Keratinocyte (primary cell): ENCODE data around the gene TUBB4B. TPM values are rescaled to one million over a fixed set of nuclear protein-coding genes. Genes with fewer than 3 reads are reported as not detected.

Experiments used
- DNase-seq: peaks from one replicate; pipeline ENCODE4 v3.0.0-alpha.2; 2011; ENCODE audit warnings: low read depth, missing footprints, low spot score
- FAIRE-seq: peaks from 2 replicates; lab custom pipeline; 2011; peaks lifted over from hg19 to GRCh38; lab: Jason Lieb, UNC
- H2AFZ ChIP-seq: 2 replicates; pipeline ENCODE4 v1.6.0; 2012; ENCODE audit warnings: low read length, control low read depth, inconsistent platforms; ENCODE audit not compliant: control insufficient read depth
- H3K27ac ChIP-seq: 2 replicates; pipeline ENCODE4 v1.5.1; 2011; ENCODE audit warnings: low read length; ENCODE audit not compliant: control insufficient read depth, insufficient read depth
- H3K27me3 ChIP-seq: 3 replicates; pipeline ENCODE4 v1.6.0; 2011; ENCODE audit warnings: low read length; ENCODE audit not compliant: control insufficient read depth, insufficient read depth; ENCODE audit errors: extremely low read depth
- H3K36me3 ChIP-seq, 2 experiments: 2 replicates in 1 of 2; 3 replicates in 1 of 2; pipeline ENCODE4 v1.5.1; 2011; ENCODE audit warnings: low read length in 2 of 2, mild to moderate bottlenecking in 1 of 2; ENCODE audit not compliant: control insufficient read depth in 2 of 2, insufficient read depth in 2 of 2; ENCODE audit errors: extremely low read depth in 1 of 2
- H3K4me1 ChIP-seq: 3 replicates; pipeline ENCODE4 v1.5.1; 2011; ENCODE audit warnings: low read length; ENCODE audit not compliant: control insufficient read depth, insufficient read depth; ENCODE audit errors: extremely low read depth
- H3K4me2 ChIP-seq: 3 replicates; pipeline ENCODE4 v1.6.0; 2011; ENCODE audit warnings: low read depth, low read length; ENCODE audit not compliant: control insufficient read depth, insufficient read depth; ENCODE audit errors: extremely low read depth
- H3K4me3 ChIP-seq, 3 experiments: fragments of 200-600 bp in 1 of 3; sonication (generic) in 1 of 3; 2 replicates in 2 of 3; 3 replicates in 1 of 3; pipeline ENCODE4 v1.5.1; 2011 to 2016; ENCODE audit warnings: low read length in 3 of 3, mild to moderate bottlenecking in 3 of 3, control low read depth in 2 of 3, inconsistent platforms in 1 of 3, low read depth in 1 of 3, mixed read lengths in 1 of 3, mixed run types in 1 of 3, moderate library complexity in 1 of 3; ENCODE audit not compliant: control insufficient read depth in 2 of 3, insufficient read depth in 2 of 3; ENCODE audit errors: extremely low read depth in 1 of 3
- H3K79me2 ChIP-seq: 2 replicates; pipeline ENCODE4 v1.6.0; 2012; ENCODE audit warnings: low read length; ENCODE audit not compliant: control insufficient read depth, insufficient read depth
- H3K9ac ChIP-seq: 3 replicates; pipeline ENCODE4 v1.6.0; 2011; ENCODE audit warnings: low read length; ENCODE audit not compliant: control insufficient read depth, insufficient read depth; ENCODE audit errors: extremely low read depth
- H3K9me1 ChIP-seq: 3 replicates; pipeline ENCODE4 v1.6.0; 2011; ENCODE audit warnings: low read length; ENCODE audit not compliant: control insufficient read depth, insufficient read depth; ENCODE audit errors: extremely low read depth
- H3K9me3 ChIP-seq: 2 replicates; pipeline ENCODE4 v1.5.1; 2012; ENCODE audit warnings: low read depth, low read length; ENCODE audit not compliant: control insufficient read depth
- H4K20me1 ChIP-seq: 3 replicates; pipeline ENCODE4 v1.6.0; 2011; ENCODE audit warnings: low read length; ENCODE audit not compliant: control insufficient read depth, insufficient read depth; ENCODE audit errors: extremely low read depth
- EZH2 ChIP-seq: IDR thresholded peaks from one replicate; pipeline ENCODE4 v1.6.1; 2012; ENCODE audit warnings: inconsistent platforms, mild to moderate bottlenecking, low read length, moderate library complexity
- dilution Hi-C: fragments of 300-500 bp; cut with MboI; formaldehyde crosslinking; loops from one replicate; pipeline ENCODE4 v1.7.0; 2020; ENCODE audit warnings: low sequenced_read_pairs; ENCODE audit not compliant: extremely low pct_ligation_motif_present
- polyA plus RNA-seq, 5 experiments: library from polyadenylated mRNA; depleted of rRNA in 3 of 5; stranded (reverse) in 3 of 5; stranded (forward) in 1 of 5; unstranded in 1 of 5; fragments of >200 nt; gene quantifications; 1 replicate in 1 of 5; 2 replicates in 3 of 5; 3 replicates in 1 of 5; pipeline versions ENCODE4 v1.2.1 to v1.2.3, GENCODE V29; 2011 to 2012; ENCODE audit warnings: missing spikeins in 2 of 5, low read depth in 1 of 5, low replicate concordance in 1 of 5
- TF ChIP-seq, protein P1 (sequence below), 3 experiments: IDR thresholded peaks in 1 of 3; conservative IDR thresholded peaks in 1 of 3; optimal IDR thresholded peaks in 1 of 3; 2 replicates in 2 of 3; 3 replicates in 1 of 3; pipeline versions ENCODE3 to v1.5.1; 2011; ENCODE audit warnings: low read length in 3 of 3, mild to moderate bottlenecking in 3 of 3, moderate library complexity in 2 of 3, control low read depth in 1 of 3, inconsistent platforms in 1 of 3; ENCODE audit not compliant: insufficient read depth in 2 of 3; ENCODE audit errors: extremely low read depth in 1 of 3

TUBB4B gene
- polyA plus RNA-seq, 1 donor (not counting 4 experiments of a cell fraction or from before 2014, with no cell fraction given): 440 TPM

DNA sequence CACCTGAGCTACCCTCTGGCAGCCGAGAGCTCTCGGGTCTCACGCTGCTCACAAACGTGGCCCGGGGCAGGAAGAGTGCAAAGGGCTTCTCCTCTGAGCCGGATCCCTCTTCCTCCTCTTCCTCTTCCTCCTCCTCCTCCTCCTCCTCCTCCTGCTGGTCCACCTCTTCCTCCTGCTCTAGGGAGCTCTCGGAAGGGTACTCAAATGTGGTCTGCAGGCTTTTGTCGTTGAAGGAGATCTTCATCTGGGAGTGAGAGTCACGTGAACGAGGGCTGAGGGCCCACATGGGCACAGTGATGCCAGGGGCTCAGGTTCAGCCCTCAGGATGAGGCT is 48.7 kb upstream of the TUBB4B start:
- Histone ChIP-seq H3K9me3 (no peaks in the 10 kb centered on the region), H3K4me2 (no peak overlapping the region), H3K79me2 (peaks cover 27% of the 10 kb centered on the region), H2AFZ (no peak overlapping the region), H4K20me1 (peaks cover 5% of the 10 kb centered on the region), H3K4me1 (peaks cover 30% of the 10 kb centered on the region), H3K4me3 (no peak overlapping the region), H3K27ac (no peak overlapping the region), H3K27me3 (peaks cover 3% of the 10 kb centered on the region), H3K9me1 (peaks cover 3% of the 10 kb centered on the region), H3K36me3 (peaks cover 9 to 13% of the 10 kb centered on the region in 2 experiments), H3K9ac (no peak overlapping the region)
- DNase-seq: no peak
- FAIRE-seq: no peak
- dilution Hi-C loops: no loop called here
- no peak for TF ChIP-seq EZH2
- TF ChIP-seq, protein P1, sequence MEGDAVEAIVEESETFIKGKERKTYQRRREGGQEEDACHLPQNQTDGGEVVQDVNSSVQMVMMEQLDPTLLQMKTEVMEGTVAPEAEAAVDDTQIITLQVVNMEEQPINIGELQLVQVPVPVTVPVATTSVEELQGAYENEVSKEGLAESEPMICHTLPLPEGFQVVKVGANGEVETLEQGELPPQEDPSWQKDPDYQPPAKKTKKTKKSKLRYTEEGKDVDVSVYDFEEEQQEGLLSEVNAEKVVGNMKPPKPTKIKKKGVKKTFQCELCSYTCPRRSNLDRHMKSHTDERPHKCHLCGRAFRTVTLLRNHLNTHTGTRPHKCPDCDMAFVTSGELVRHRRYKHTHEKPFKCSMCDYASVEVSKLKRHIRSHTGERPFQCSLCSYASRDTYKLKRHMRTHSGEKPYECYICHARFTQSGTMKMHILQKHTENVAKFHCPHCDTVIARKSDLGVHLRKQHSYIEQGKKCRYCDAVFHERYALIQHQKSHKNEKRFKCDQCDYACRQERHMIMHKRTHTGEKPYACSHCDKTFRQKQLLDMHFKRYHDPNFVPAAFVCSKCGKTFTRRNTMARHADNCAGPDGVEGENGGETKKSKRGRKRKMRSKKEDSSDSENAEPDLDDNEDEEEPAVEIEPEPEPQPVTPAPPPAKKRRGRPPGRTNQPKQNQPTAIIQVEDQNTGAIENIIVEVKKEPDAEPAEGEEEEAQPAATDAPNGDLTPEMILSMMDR (optimal IDR thresholded peaks at IDR 0.05 in 1 of 3, IDR thresholded peaks at IDR 0.05 in 1 of 3, conservative IDR thresholded peaks at IDR 0.05 in 1 of 3; ENCODE audit: extremely low read depth in 1 of 3, insufficient read depth in 2 of 3, low read length in 3 of 3): no peak

DNA sequence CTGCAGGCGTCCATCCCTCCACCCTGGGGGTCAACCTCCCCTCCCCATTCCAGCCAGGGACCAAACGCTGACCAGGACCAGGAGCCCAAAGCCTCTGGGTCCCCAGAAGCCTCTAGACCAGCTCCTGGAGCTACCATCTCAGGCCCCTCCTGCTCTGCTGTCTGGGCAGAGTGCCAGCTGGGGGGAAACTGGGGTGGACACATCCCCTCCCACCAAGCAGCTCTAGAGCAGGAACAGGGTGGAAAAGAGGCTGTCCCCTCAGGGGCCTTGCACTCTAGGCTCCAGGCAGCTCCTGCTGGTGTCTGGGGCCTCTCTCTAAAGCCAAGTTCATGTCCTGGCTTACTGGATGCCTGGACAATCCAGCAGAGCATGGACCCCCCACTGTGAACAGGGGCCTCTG is 48.2 kb upstream of the TUBB4B start:
- Histone ChIP-seq H3K4me2 (no peak overlapping the region), H3K27ac (no peak overlapping the region), H3K9me1 (peaks cover 3% of the 10 kb centered on the region), H3K9me3 (no peaks in the 10 kb centered on the region), H3K27me3 (peaks cover 3% of the 10 kb centered on the region), H4K20me1 (peaks cover 7% of the 10 kb centered on the region), H3K36me3 (peaks cover 9 to 13% of the 10 kb centered on the region in 2 experiments), H3K4me3 (no peak overlapping the region), H2AFZ (no peak overlapping the region), H3K4me1 (peaks cover 29% of the 10 kb centered on the region), H3K79me2 (peaks cover 22% of the 10 kb centered on the region), H3K9ac (no peak overlapping the region)
- dilution Hi-C loops: no loop called here
- DNase-seq (no peak), FAIRE-seq (no peak)
- no peak for TF ChIP-seq EZH2
- TF ChIP-seq, protein P1 (optimal IDR thresholded peaks at IDR 0.05 in 1 of 3, IDR thresholded peaks at IDR 0.05 in 1 of 3, conservative IDR thresholded peaks at IDR 0.05 in 1 of 3; ENCODE audit: extremely low read depth in 1 of 3, insufficient read depth in 2 of 3, low read length in 3 of 3): no peak
